GM12878 (cell line): ENCODE data around the gene MAPK1. TPM values are rescaled to one million over a fixed set of nuclear protein-coding genes. Genes with fewer than 3 reads are reported as not detected.
"Not testable (repeated sequence)": the region's sequence is repeated elsewhere in the genome, so short reads cannot be mapped to it uniquely, and the experiment has no call there.

Experiments used
- ATAC-seq: fragments of 200-7000 bp; cut with Tn5 transposase; 3 replicates; pipeline ENCODE4 v1.9.1; 2020; ENCODE audit warnings: mild to moderate bottlenecking, moderate library complexity
- BruUV-seq: library from RNA; stranded (reverse); fragments of 400-500 nt; replicated peaks from 2 replicates; lab custom pipeline; 2021; lab: Mats Ljungman, UMichigan
- CTCF ChIA-PET: fragments of 300-600 bp; sonication (Branson Sonifier 250); formaldehyde crosslinking; extraction: SDS; loops from one replicate; lab custom pipeline; 2021; ENCODE audit warnings: inconsistent platforms; lab: Yijun Ruan, JAX
- POLR2A ChIA-PET: fragments of 350-600 bp; formaldehyde crosslinking; extraction: SDS; loops from one replicate; lab custom pipeline; 2021; ENCODE audit warnings: inconsistent platforms; lab: Charles Lee
- RAD21 ChIA-PET: fragments of 300-600 bp; sonication (Branson Sonifier 250); formaldehyde crosslinking; loops from one replicate; lab custom pipeline; 2023; ENCODE audit warnings: antibody characterized with exemption; ENCODE audit not compliant: unreplicated experiment; lab: Charles Lee
- SMC1A ChIA-PET: fragments of 300-600 bp; sonication (Branson Sonifier 250); formaldehyde crosslinking; loops from one replicate; lab custom pipeline; 2023; ENCODE audit not compliant: unreplicated experiment, uncharacterized antibody; lab: Charles Lee
- DNase-seq: peaks from one replicate; pipeline ENCODE4 v3.0.0-alpha.2; 2011; ENCODE audit warnings: low read depth, low spot score
- FAIRE-seq: peaks from 3 replicates; lab custom pipeline; 2011; peaks lifted over from hg19 to GRCh38; lab: Jason Lieb, UNC
- H2AFZ ChIP-seq: 2 replicates; pipeline ENCODE4 v1.6.0; 2011; ENCODE audit warnings: low read depth, low read length, control low read depth; ENCODE audit not compliant: control insufficient read depth
- H3K27ac ChIP-seq: 2 replicates; pipeline ENCODE4 v1.5.1; 2011; ENCODE audit warnings: control low read depth; ENCODE audit not compliant: control insufficient read depth, insufficient read depth
- H3K27me3 ChIP-seq, 2 experiments: replicated peaks in 1 of 2; 2 replicates each; pipeline versions ENCODE4 v1.6.0 to v1.6.1; 2011; ENCODE audit warnings: low read length in 1 of 2; ENCODE audit not compliant: control insufficient read depth in 2 of 2, insufficient read depth in 2 of 2
- H3K36me3 ChIP-seq, 2 experiments: 2 replicates each; pipeline ENCODE4 v1.5.1; 2011; ENCODE audit warnings: low read length in 1 of 2; ENCODE audit not compliant: control insufficient read depth in 2 of 2, insufficient read depth in 2 of 2
- H3K4me1 ChIP-seq: 2 replicates; pipeline ENCODE4 v1.6.1; 2011; ENCODE audit warnings: mild to moderate bottlenecking, low read length, moderate library complexity, mixed read lengths; ENCODE audit not compliant: control insufficient read depth, insufficient read depth
- H3K4me2 ChIP-seq: 2 replicates; pipeline ENCODE4 v1.6.0; 2011; ENCODE audit warnings: control low read depth; ENCODE audit not compliant: control insufficient read depth, insufficient read depth
- H3K4me3 ChIP-seq: fragments of 200-600 bp; sonication (generic); 2 replicates; pipeline ENCODE4 v1.5.1; 2016
- H3K79me2 ChIP-seq: 2 replicates; pipeline ENCODE4 v1.6.0; 2011; ENCODE audit warnings: low read length; ENCODE audit not compliant: control insufficient read depth, insufficient read depth
- H3K9ac ChIP-seq: 2 replicates; pipeline ENCODE4 v1.8.0; 2011; ENCODE audit warnings: low read length, control low read depth, mixed read lengths; ENCODE audit not compliant: control insufficient read depth, insufficient read depth
- H3K9me3 ChIP-seq: replicated peaks from 3 replicates; pipeline ENCODE4 v1.5.1; 2011; ENCODE audit warnings: mild to moderate bottlenecking, low read length; ENCODE audit not compliant: control insufficient read depth, insufficient read depth
- H4K20me1 ChIP-seq: 2 replicates; pipeline ENCODE4 v1.6.0; 2011; ENCODE audit not compliant: control insufficient read depth, insufficient read depth
- BRCA1 ChIP-seq: IDR thresholded peaks from 2 replicates; pipeline ENCODE4 v1.6.1; 2011; ENCODE audit warnings: low read depth, low read length, improper control_type of control experiment
- CBX3 ChIP-seq: fragments of 200-600 bp; sonication (generic); IDR thresholded peaks from 2 replicates; pipeline ENCODE4 v1.6.1; 2016; ENCODE audit warnings: low read depth, borderline replicate concordance
- MEF2B ChIP-seq: fragments of 450-650 bp; IDR thresholded peaks from 2 replicates; pipeline ENCODE4 v1.6.1; 2018; ENCODE audit warnings: mild to moderate bottlenecking, moderate library complexity; ENCODE audit not compliant: partially characterized antibody, poor library complexity, severe bottlenecking
- NR2F1 ChIP-seq: fragments of 450-650 bp; conservative IDR thresholded peaks from 2 replicates; pipeline ENCODE4 v1.6.1; 2017; ENCODE audit warnings: mild to moderate bottlenecking
- SMARCA5 ChIP-seq: fragments of 450-650 bp; IDR thresholded peaks from 2 replicates; pipeline ENCODE4 v1.6.1; 2017; ENCODE audit warnings: mild to moderate bottlenecking
- SMC3 ChIP-seq: IDR thresholded peaks from 2 replicates; pipeline ENCODE4 v1.6.1; 2011; ENCODE audit warnings: low read length, improper control_type of control experiment, borderline replicate concordance
- TCF7 ChIP-seq: IDR thresholded peaks from 2 replicates; pipeline ENCODE4 v1.6.1; 2014; ENCODE audit warnings: antibody characterized with exemption, borderline replicate concordance
- ZNF207 ChIP-seq: fragments of 450-650 bp; IDR thresholded peaks from 2 replicates; pipeline ENCODE4 v1.6.1; 2014; ENCODE audit warnings: antibody characterized with exemption, mild to moderate bottlenecking, borderline replicate concordance
- ZSCAN29 ChIP-seq: fragments of 450-650 bp; IDR thresholded peaks from 2 replicates; pipeline ENCODE4 v1.6.1; 2017; ENCODE audit warnings: mild to moderate bottlenecking, moderate library complexity
- WGBS: methylation state at CpG from one replicate; pipeline ENCODE4 v1.1.6; 2016; ENCODE audit warnings: low lambda C conversion rate; ENCODE audit not compliant: insufficient replicate concordance, insufficient coverage; ENCODE audit errors: missing lambda C conversion rate; 5-methylcytosine and 5-hydroxymethylcytosine counted together
- in situ Hi-C: fragments of 300-500 bp; cut with MboI; formaldehyde crosslinking; loops from 9 replicates; pipeline ENCODE4 v1.14.3; 2018; ENCODE audit warnings: mixed read lengths
- intact Hi-C: fragments of 100-400 bp; cut with micrococcal nuclease; formaldehyde crosslinking; loops from one replicate; pipeline ENCODE4 v1.14.2; 2022; ENCODE audit not compliant: unreplicated experiment
- polyA plus RNA-seq, 11 experiments: library from polyadenylated mRNA; depleted of rRNA in 4 of 11; unstranded in 6 of 11; stranded (reverse) in 5 of 11; fragments of >200 nt; fragmentation: Nextera tagmentation in 4 of 11; fragmentation: Illumina TruSeq in 1 of 11; extraction: Ambion mirVana in 4 of 11; extraction: Trizol in 1 of 11; gene quantifications; 1 replicate in 1 of 11; 2 replicates in 10 of 11; pipeline versions ENCODE4 v1.2.1 to v1.2.3, GENCODE V29; 2011 to 2016; ENCODE audit warnings: inconsistent platforms in 2 of 11, missing spikeins in 2 of 11, low read depth in 1 of 11
- total RNA-seq, 4 experiments: library from RNA; depleted of rRNA in 3 of 4; stranded (reverse); fragments of >200 nt in 3 of 4; fragmentation: Illumina TruSeq in 1 of 4; extraction: Trizol in 1 of 4; gene quantifications; 2 replicates each; pipeline versions ENCODE4 v1.2.1 to v1.2.3, GENCODE V29; 2013 to 2021
- TF ChIP-seq, protein P1 (sequence below): fragments of 150-350 bp; IDR thresholded peaks from 2 replicates; pipeline ENCODE4 v1.6.1; 2014; ENCODE audit warnings: mild to moderate bottlenecking, low read depth, low read length

MAPK1 gene
- total and polyA plus RNA-seq, 10 of the 15 experiments (the other 5 are each of a cell fraction or from before 2014, with no cell fraction given): 7.0 to 123 (median 58.4) TPM

DNA sequence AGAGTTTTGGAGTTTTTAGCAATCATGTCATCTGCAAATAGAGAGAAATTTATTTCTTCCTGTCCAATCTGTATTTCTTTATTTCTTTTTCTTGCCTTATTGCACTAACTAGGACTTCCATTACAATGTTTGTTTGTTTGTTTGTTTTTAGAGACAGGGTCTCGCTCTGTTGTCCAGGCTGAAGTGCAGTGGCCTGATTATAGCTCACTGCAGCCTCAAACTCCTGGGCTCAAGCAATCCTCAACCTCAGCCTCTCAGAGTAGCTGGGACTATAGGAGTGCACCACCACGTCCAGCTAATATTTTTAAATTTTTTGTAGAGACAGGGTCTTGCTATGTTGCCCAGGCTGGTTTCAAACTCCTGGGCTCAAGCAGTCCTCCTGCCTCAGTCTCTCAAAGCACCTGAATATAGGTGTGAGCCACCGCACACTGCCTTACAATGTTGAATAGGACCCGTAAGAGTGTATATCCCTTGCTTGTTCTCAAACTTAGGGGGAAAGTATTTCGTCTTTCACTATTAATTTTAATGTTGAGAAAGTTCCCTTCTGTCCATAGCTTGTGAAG is 29.6 kb upstream of the MAPK1 start:
- intact Hi-C loops: no loop called here
- Histone ChIP-seq H2AFZ (no peak overlapping the region), H3K4me1 (peaks cover under 1% of the 10 kb centered on the region; the same call in 1 of the 2 replicates), H3K4me3 (no peak overlapping the region), H3K27me3 (no peaks in the 10 kb centered on the region; a peak in 1 of 4 replicates), H3K36me3 (no peaks in the 10 kb centered on the region), H3K4me2 (no peak overlapping the region), H3K27ac (no peak overlapping the region), H3K9ac (no peak overlapping the region), H3K9me3 (no peaks in the 10 kb centered on the region), H4K20me1 (no peaks in the 10 kb centered on the region), H3K79me2 (no peaks in the 10 kb centered on the region)
- DNase-seq (no peak), ATAC-seq (no peak), FAIRE-seq (no peak)
- ChIA-PET POLR2A (interaction anchor here (0.6 kb wide), 1 partner anchor 136 kb away, joined by 3 read pairs; no protein-coding TSS in a partner anchor), SMC1A (no interaction called here), RAD21 (interaction anchor here (0.6 kb wide), 1 partner anchor 253 kb away, joined by 3 read pairs; no protein-coding TSS in a partner anchor), CTCF (interaction anchor here (1.2 to 1.6 kb wide), 2 partner anchors 11 to 56 kb away, joined by 3 read pairs; partner anchors contain the start of gene PPM1F)
- BruUV-seq: no TSS peak
- in situ Hi-C loops: no loop called here
- 59% methylated on average over 5 of the region's 5 CpGs for WGBS
- TF ChIP-seq CBX3 (no peak), SMC3 (no peak), MEF2B (no peak), ZSCAN29 (no peak), ZNF207 (no peak), SMARCA5 (no peak), BRCA1 (no peak), TCF7 (no peak), NR2F1 (no peak)
- TF ChIP-seq, protein P1, sequence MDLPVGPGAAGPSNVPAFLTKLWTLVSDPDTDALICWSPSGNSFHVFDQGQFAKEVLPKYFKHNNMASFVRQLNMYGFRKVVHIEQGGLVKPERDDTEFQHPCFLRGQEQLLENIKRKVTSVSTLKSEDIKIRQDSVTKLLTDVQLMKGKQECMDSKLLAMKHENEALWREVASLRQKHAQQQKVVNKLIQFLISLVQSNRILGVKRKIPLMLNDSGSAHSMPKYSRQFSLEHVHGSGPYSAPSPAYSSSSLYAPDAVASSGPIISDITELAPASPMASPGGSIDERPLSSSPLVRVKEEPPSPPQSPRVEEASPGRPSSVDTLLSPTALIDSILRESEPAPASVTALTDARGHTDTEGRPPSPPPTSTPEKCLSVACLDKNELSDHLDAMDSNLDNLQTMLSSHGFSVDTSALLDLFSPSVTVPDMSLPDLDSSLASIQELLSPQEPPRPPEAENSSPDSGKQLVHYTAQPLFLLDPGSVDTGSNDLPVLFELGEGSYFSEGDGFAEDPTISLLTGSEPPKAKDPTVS: no peak

DNA sequence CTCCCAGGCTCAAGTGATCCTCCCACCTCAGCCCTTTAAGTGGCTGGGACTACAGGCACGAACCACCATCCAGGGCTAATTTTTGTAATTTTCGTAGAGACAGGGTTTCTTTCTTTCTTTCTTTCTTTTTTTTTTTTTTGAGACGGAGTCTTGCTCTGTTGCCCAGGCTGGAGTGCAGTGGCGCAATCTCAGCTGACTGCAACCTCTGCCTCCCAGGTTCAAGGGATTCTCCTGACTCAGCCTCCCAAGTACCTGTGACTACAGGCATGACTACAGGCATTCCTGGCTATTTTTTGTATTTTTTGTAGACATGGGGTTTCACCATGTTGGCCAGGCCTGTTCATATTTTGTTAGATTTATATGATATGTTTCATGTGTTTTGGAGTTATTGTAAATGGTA is 28.8 kb upstream of the MAPK1 start:
- H3K4me2 ChIP-seq, H3K36me3 ChIP-seq, H3K9me3 ChIP-seq, SMC1A ChIA-PET, H3K4me1 ChIP-seq, H3K27me3 ChIP-seq, H3K27ac ChIP-seq, in situ Hi-C loops, DNase-seq, FAIRE-seq, intact Hi-C loops, H3K79me2 ChIP-seq, RAD21 ChIA-PET, H3K4me3 ChIP-seq, H2AFZ ChIP-seq, H3K9ac ChIP-seq, BruUV-seq, ATAC-seq, POLR2A ChIA-PET, H4K20me1 ChIP-seq: not testable (repeated sequence)
- CTCF ChIA-PET: interaction anchor here (1.2 kb wide), 1 partner anchor 57 kb away, joined by 3 read pairs; the partner anchor contains the start of gene PPM1F
- 0% methylated on average over 2 of the region's 4 CpGs for WGBS
